ENCODE results near the gene HDHD5. TPM values are rescaled to one million over a fixed set of nuclear protein-coding genes. Genes with fewer than 3 reads are reported as not detected.

Gene HDHD5
- total and polyA plus RNA-seq, 10 of the 15 experiments (the other 5 are each of a cell fraction or from before 2014, with no cell fraction given), result 1.7 to 68.0 (median 49.9) TPM

GRCh38 chr22:17171153-17172028 lies 12.3 kb upstream of the HDHD5 start (continued):
- TF ChIP-seq ZNF687 (IDR thresholded peaks at IDR 0.05) (peak; percentile 80), TBL1XR1 (IDR thresholded peaks at IDR 0.05; ENCODE audit: low read depth, low read length) (peak; percentile 70; the same call in 1 of the 2 replicates), KLF5 (IDR thresholded peaks at IDR 0.05; ENCODE audit: partially characterized antibody) (peak; percentile 52), ZNF622 (IDR thresholded peaks at IDR 0.05) (no peak), ZNF217 (IDR thresholded peaks at IDR 0.05) (peak; percentile 77), DPF2 (IDR thresholded peaks at IDR 0.05) (peak; percentile 86), RB1 (IDR thresholded peaks at IDR 0.05; ENCODE audit: borderline replicate concordance) (peak; percentile 92)

GRCh38 chr22:17167486-17167885 lies 8.4 kb upstream of the HDHD5 start:
- CTCF ChIA-PET, result interaction anchor here (0.5 to 0.7 kb wide), 3 partner anchors 10 to 85 kb away, joined by 3 to 4 read pairs (median 3); no protein-coding TSS in a partner anchor

More at GRCh38 chr22:17167486-17167885, 8.4 kb upstream of the HDHD5 start:
- Histone ChIP-seq H3K79me2 (ENCODE audit: control insufficient read depth, insufficient read depth, low read length) (no peaks in the 10 kb centered on the region), H3K27me3 (replicated peaks in 1 of 2; ENCODE audit: control insufficient read depth in 2 of 2, insufficient read depth in 2 of 2, low read length in 1 of 2) (no peaks in the 10 kb centered on the region), H3K27ac (ENCODE audit: control insufficient read depth, insufficient read depth) (no peak overlapping the region), H3K4me1 (ENCODE audit: control insufficient read depth, insufficient read depth, low read length) (peaks cover 6% of the 10 kb centered on the region), H3K9ac (ENCODE audit: control insufficient read depth, insufficient read depth, low read length) (no peak overlapping the region), H3K36me3 (ENCODE audit: control insufficient read depth in 2 of 2, insufficient read depth in 2 of 2, low read length in 1 of 2) (no peaks in the 10 kb centered on the region), H2AFZ (ENCODE audit: control insufficient read depth, low read depth, low read length) (no peak overlapping the region), H3K4me2 (ENCODE audit: control insufficient read depth, insufficient read depth) (no peak overlapping the region), H3K4me3 (no peak overlapping the region), H4K20me1 (ENCODE audit: control insufficient read depth, insufficient read depth) (no peaks in the 10 kb centered on the region), H3K9me3 (replicated peaks; ENCODE audit: control insufficient read depth, insufficient read depth, low read length) (no peaks in the 10 kb centered on the region)
- DNase-seq (ENCODE audit: low read depth, low spot score) (no peak), ATAC-seq (no peak), FAIRE-seq (no peak)
- in situ Hi-C loops (cut with MboI) (no loop called here), intact Hi-C loops (cut with micrococcal nuclease; ENCODE audit: unreplicated experiment) (no loop called here)
- TF ChIP-seq CUX1 (IDR thresholded peaks at IDR 0.05; ENCODE audit: insufficient replicate concordance, low read depth, low read length), result no peak
- POLR2A ChIA-PET, result no interaction called here
- RAD21 ChIA-PET (ENCODE audit: unreplicated experiment), result interaction anchor here (2.5 kb wide), 1 partner anchor 334 kb away, joined by 10 read pairs; no protein-coding TSS in a partner anchor
- SMC1A ChIA-PET (ENCODE audit: uncharacterized antibody, unreplicated experiment), result no interaction called here
- BruUV-seq (replicated peaks), result no TSS peak
- 57% methylated on average over 6 of the region's 7 CpGs for WGBS (ENCODE audit: insufficient coverage, insufficient replicate concordance, low lambda C conversion rate, missing lambda C conversion rate)
